Measurements from ENCODE around the gene LEPROT.
"Not testable (repeated sequence)": the region's sequence is repeated elsewhere in the genome, so short reads cannot be mapped to it uniquely, and the experiment has no call there.

- TF ChIP-seq EZH2 (IDR thresholded peaks at IDR 0.05; ENCODE audit: insufficient read depth, poor library complexity, severe bottlenecking); EZH2phosphoT487 (IDR thresholded peaks at IDR 0.05; ENCODE audit: insufficient read depth, low read depth): not testable (repeated sequence)
Observed at GRCh38 chr1:65465837-65466236, 45.4 kb downstream of the LEPROT start.

Measured in GM23248 (cell line).